WTC11 (cell line): ENCODE results near the gene LAMC3. TPM values are rescaled to one million over a fixed set of nuclear protein-coding genes. Genes with fewer than 3 reads are reported as not detected.

Source experiments
- ARID4B ChIP-seq: sonication (generic); formaldehyde crosslinking; IDR thresholded peaks from 2 replicates; pipeline ENCODE4 v1.8.0; 2023; ENCODE audit warnings: missing genetic modification reagents, mild to moderate bottlenecking, borderline replicate concordance
- CBFB ChIP-seq: sonication (generic); formaldehyde crosslinking; IDR thresholded peaks from 2 replicates; pipeline ENCODE4 v1.8.1; 2022; ENCODE audit warnings: mild to moderate bottlenecking, low read depth, missing genetic modification reagents
- CREB1 ChIP-seq: sonication (generic); formaldehyde crosslinking; IDR thresholded peaks from 2 replicates; pipeline ENCODE4 v1.8.0; 2023; ENCODE audit warnings: mild to moderate bottlenecking, missing genetic modification reagents
- CTCF ChIP-seq: fragments of 200-600 bp; IDR thresholded peaks from 2 replicates; pipeline ENCODE4 v1.8.0; 2022; ENCODE audit warnings: antibody characterized with exemption
- HMGA2 ChIP-seq: fragments of 250-450 bp; sonication (Bioruptor Pico); IDR thresholded peaks from 2 replicates; pipeline ENCODE4 v1.4.0; 2021; ENCODE audit warnings: mild to moderate bottlenecking, moderate library complexity
- HMGXB4 ChIP-seq: sonication (generic); formaldehyde crosslinking; IDR thresholded peaks from 2 replicates; pipeline ENCODE4 v1.8.1; 2023; ENCODE audit warnings: mild to moderate bottlenecking, moderate library complexity, missing genetic modification reagents
- MAX ChIP-seq: sonication (generic); formaldehyde crosslinking; IDR thresholded peaks from 2 replicates; pipeline ENCODE4 v1.8.0; 2022; ENCODE audit warnings: mild to moderate bottlenecking, missing genetic modification reagents
- MLX ChIP-seq: sonication (generic); formaldehyde crosslinking; IDR thresholded peaks from 2 replicates; pipeline ENCODE4 v1.8.1; 2023; ENCODE audit warnings: mild to moderate bottlenecking, missing genetic modification reagents, moderate library complexity
- MXD4 ChIP-seq: fragments of 250-450 bp; sonication (Bioruptor Pico); IDR thresholded peaks from 2 replicates; pipeline ENCODE4 v1.8.0; 2021; ENCODE audit warnings: mild to moderate bottlenecking, moderate library complexity, borderline replicate concordance
- MYBL2 ChIP-seq: sonication (generic); formaldehyde crosslinking; IDR thresholded peaks from 2 replicates; pipeline ENCODE4 v1.8.1; 2023; ENCODE audit warnings: mild to moderate bottlenecking, moderate library complexity, missing genetic modification reagents
- NFE2L1 ChIP-seq: sonication (generic); formaldehyde crosslinking; IDR thresholded peaks from 2 replicates; pipeline ENCODE4 v1.8.1; 2023; ENCODE audit warnings: missing genetic modification reagents
- NR1H2 ChIP-seq: sonication (generic); formaldehyde crosslinking; IDR thresholded peaks from 2 replicates; pipeline ENCODE4 v1.9.0; 2021; ENCODE audit warnings: mild to moderate bottlenecking, moderate library complexity, missing genetic modification reagents
- NR3C1 ChIP-seq: sonication (generic); formaldehyde crosslinking; conservative IDR thresholded peaks from 2 replicates; pipeline ENCODE4 v1.8.1; 2023; ENCODE audit warnings: low read depth, mild to moderate bottlenecking, missing genetic modification reagents
- OVOL2 ChIP-seq: fragments of 250-450 bp; sonication (Bioruptor Pico); IDR thresholded peaks from 2 replicates; pipeline ENCODE4 v1.9.0; 2021; ENCODE audit warnings: mild to moderate bottlenecking, borderline replicate concordance
- PRRX2 ChIP-seq: fragments of 250-450 bp; sonication (Bioruptor Pico); IDR thresholded peaks from 2 replicates; pipeline ENCODE4 v1.8.0; 2021; ENCODE audit warnings: mild to moderate bottlenecking
- RELA ChIP-seq: sonication (generic); formaldehyde crosslinking; IDR thresholded peaks from 2 replicates; pipeline ENCODE4 v1.8.1; 2022; ENCODE audit warnings: missing genetic modification reagents, mild to moderate bottlenecking, borderline replicate concordance
- SMAD3 ChIP-seq: sonication (generic); formaldehyde crosslinking; IDR thresholded peaks from 2 replicates; pipeline ENCODE4 v1.8.0; 2022; ENCODE audit warnings: missing genetic modification reagents, mild to moderate bottlenecking, borderline replicate concordance
- STAT6 ChIP-seq: sonication (generic); formaldehyde crosslinking; conservative IDR thresholded peaks from 2 replicates; pipeline ENCODE4 v1.8.1; 2023; ENCODE audit warnings: mild to moderate bottlenecking, low read depth, missing genetic modification reagents, moderate library complexity
- ZMAT4 ChIP-seq: fragments of 250-450 bp; sonication (Bioruptor Pico); IDR thresholded peaks from 2 replicates; pipeline ENCODE4 v1.9.0; 2021; ENCODE audit warnings: mild to moderate bottlenecking
- ZNF138 ChIP-seq: sonication (generic); formaldehyde crosslinking; conservative IDR thresholded peaks from 2 replicates; pipeline ENCODE4 v1.8.1; 2022; ENCODE audit warnings: mild to moderate bottlenecking, moderate library complexity, missing genetic modification reagents
- ZNF232 ChIP-seq: sonication (generic); formaldehyde crosslinking; IDR thresholded peaks from 2 replicates; pipeline ENCODE4 v1.8.0; 2022; ENCODE audit warnings: mild to moderate bottlenecking, missing genetic modification reagents
- ZNF396 ChIP-seq: fragments of 250-450 bp; sonication (Bioruptor Pico); IDR thresholded peaks from 2 replicates; pipeline ENCODE4 v1.8.0; 2021; ENCODE audit warnings: mild to moderate bottlenecking, moderate library complexity, borderline replicate concordance
- ZNF671 ChIP-seq: fragments of 250-450 bp; sonication (Bioruptor Pico); IDR thresholded peaks from 2 replicates; pipeline ENCODE4 v1.8.0; 2021; ENCODE audit warnings: mild to moderate bottlenecking
- ZSCAN18 ChIP-seq: fragments of 250-450 bp; sonication (Bioruptor Pico); IDR thresholded peaks from 2 replicates; pipeline ENCODE4 v2.1.2; 2022; ENCODE audit warnings: mild to moderate bottlenecking, moderate library complexity
- total RNA-seq: library from RNA; stranded (reverse); gene quantifications from 3 replicates; pipeline ENCODE4 v1.2.3, GENCODE V29; 2021

The LAMC3 gene
- total RNA-seq, 1 experiment from 2014 or later: 50.9 TPM

GRCh38 chr9:131125288-131126058 is 116.5 kb downstream of the LAMC3 start, which contains the start of gene NUP214 (continued):
- TF ChIP-seq NR1H2 (CRISPR knock-in tag): no peak
- peak; percentile 66; the same call in 1 of the 2 replicates for TF ChIP-seq NFE2L1 (CRISPR knock-in tag)
- peak; percentile 72; the same call in 1 of the 2 replicates for TF ChIP-seq SMAD3 (CRISPR knock-in tag)
- no peak for TF ChIP-seq MYBL2 (CRISPR knock-in tag)
- no peak for TF ChIP-seq ZMAT4
- peak; percentile 95; the same call in 1 of the 2 replicates for TF ChIP-seq ARID4B (CRISPR knock-in tag)
- no peak for TF ChIP-seq RELA
- TF ChIP-seq HMGXB4: no peak
- no peak for TF ChIP-seq MLX (CRISPR knock-in tag)
- TF ChIP-seq CREB1 (CRISPR knock-in tag): peak; percentile 97
- TF ChIP-seq CTCF: no peak
- peak; percentile 91; the same call in 1 of the 2 replicates for TF ChIP-seq ZNF232 (CRISPR knock-in tag)
- TF ChIP-seq ZNF138 (CRISPR knock-in tag): no peak
- TF ChIP-seq NR3C1 (CRISPR knock-in tag): no peak
- no peak for TF ChIP-seq STAT6 (CRISPR knock-in tag)
- no peak for TF ChIP-seq ZNF396 (CRISPR knock-in tag)
- TF ChIP-seq ZNF671 (CRISPR knock-in tag): no peak; the same call in 1 of the 2 replicates
- TF ChIP-seq PRRX2: no peak
- no peak for TF ChIP-seq OVOL2
- no peak for TF ChIP-seq CBFB
- TF ChIP-seq MXD4: no peak
- TF ChIP-seq MAX: peak; percentile 88
- no peak for TF ChIP-seq HMGA2 (CRISPR knock-in tag)
- no peak for TF ChIP-seq ZSCAN18 (CRISPR knock-in tag)
